PC-3 (cell line): ENCODE data around the gene FREY1.

ENCODE experiments used
- CTCF ChIP-seq: fragments of 300-600 bp; sonication (generic); conservative IDR thresholded peaks from 2 replicates; pipeline ENCODE4 v1.5.1; 2017; ENCODE audit warnings: antibody characterized with exemption, low read depth, mild to moderate bottlenecking, low read length
- EZH2 ChIP-seq: fragments of 300-600 bp; sonication (generic); IDR thresholded peaks from one replicate; pipeline ENCODE4 v1.6.1; 2017; ENCODE audit warnings: antibody characterized with exemption, mild to moderate bottlenecking, low read length; ENCODE audit not compliant: unreplicated experiment
- EZH2phosphoT487 ChIP-seq: fragments of 300-600 bp; sonication (generic); IDR thresholded peaks from 2 replicates; pipeline ENCODE4 v1.6.1; 2018; ENCODE audit warnings: mild to moderate bottlenecking, antibody characterized with exemption, low read length, borderline replicate concordance

GRCh38 chr11:45885921-45886721 is 20.9 kb downstream of the FREY1 start:
- TF ChIP-seq EZH2phosphoT487 (no peak), CTCF (no peak), EZH2 (no peak)
